Psoas muscle (tissue), 8 donors: Measurements from ENCODE around the gene PGGT1B. TPM values are rescaled to one million over a fixed set of nuclear protein-coding genes. Genes with fewer than 3 reads are reported as not detected.

Experiments
- ATAC-seq, 4 donors: fragments of 200-7000 bp; cut with Tn5 transposase; one replicate each; pipeline ENCODE4 v1.9.1; 2020; ENCODE audit warnings: moderate library complexity in 3 of 4, mild to moderate bottlenecking in 2 of 4
- DNase-seq, 2 donors: peaks; one replicate each; pipeline ENCODE4 v3.0.0-alpha.2; 2020
- H3K27ac ChIP-seq: fragments of 200-600 bp; one replicate; pipeline ENCODE4 v1.8.0; 2022
- H3K27me3 ChIP-seq, 3 donors: fragments of 200-600 bp in 1 of 3; one replicate each; pipeline versions ENCODE4 v1.6.1 to v1.8.0; 2013 to 2022; ENCODE audit warnings: low read length in 2 of 3, mild to moderate bottlenecking in 2 of 3, moderate library complexity in 1 of 3; ENCODE audit not compliant: insufficient read depth in 3 of 3
- H3K36me3 ChIP-seq, 2 donors: fragments of 200-600 bp in 1 of 2; one replicate each; pipeline versions ENCODE4 v1.6.1 to v1.8.0; 2013 to 2022; ENCODE audit warnings: low read depth in 1 of 2, mild to moderate bottlenecking in 1 of 2, moderate library complexity in 1 of 2; ENCODE audit not compliant: insufficient read depth in 1 of 2
- H3K4me1 ChIP-seq: fragments of 200-600 bp; one replicate; pipeline ENCODE4 v1.8.0; 2022
- H3K4me3 ChIP-seq: fragments of 200-600 bp; one replicate; pipeline ENCODE4 v1.8.0; 2022; ENCODE audit warnings: mild to moderate bottlenecking
- H3K9me3 ChIP-seq: fragments of 200-600 bp; one replicate; pipeline ENCODE4 v1.8.0; 2022
- WGBS, 3 donors: extraction: QIAGEN DNeasy Blood & Tissue Kit; methylation state at CpG; one replicate each; pipeline versions ENCODE4 v1.1.6 to v1.1.7; 2013; 5-methylcytosine and 5-hydroxymethylcytosine counted together
- intact Hi-C, 2 donors: fragments of 100-400 bp; cut with DNase I; formaldehyde crosslinking; loops; one replicate each; pipeline versions ENCODE4 v1.11.0 to v1.14.2; 2022
- long read RNA-seq, 2 donors: library from polyadenylated mRNA; unstranded; transcript quantifications; one replicate each; pipeline ENCODE4 v2.0.0, GENCODE V29; 2021
- polyA plus RNA-seq, 3 donors: library from polyadenylated mRNA; stranded (reverse); fragments of 200-250 nt; gene quantifications; one replicate each; pipeline ENCODE4 v1.2.3, GENCODE V29; 2013
- total RNA-seq, 4 donors: library from RNA; stranded (reverse); fragmentation: NEBNext Ultra II Directional in 2 of 4; extraction: Animal tissue kit (Norgen Biotek cat#: 25700) in 2 of 4; gene quantifications; one replicate each; pipeline versions ENCODE4 v1.2.1 to v1.2.4, GENCODE V29; 2021 to 2023
- TF ChIP-seq, protein P1 (sequence below): fragments of 200-600 bp; IDR thresholded peaks from one replicate; pipeline ENCODE4 v1.8.0; 2022; ENCODE audit warnings: antibody characterized with exemption
- donor health status: healthy with polysubstance abuse.
- donor health status: DM: no; HTN: no; CAD: no; lungs with moderate emphysema.
- donor health status: Bipolar disorder and iron deficiency.
- donor health status: healthy.
- donor health status: DM: yes; HTN: yes; CAD: no.
- donor health status: DM: no; HTN: no; CAD: no.
- donor health status: DM: no; HTN: no; CAD: no.
- donor health status: DM: yes; HTN: yes; CAD: no.

PGGT1B gene
- total RNA-seq, result 10 to 100 TPM; 18.4 to 29.0 (median 24.3) TPM
- 1 to 10 TPM; 2.7 to 8.0 (median 5.4) TPM for polyA plus RNA-seq
- long read RNA-seq, donor 1, full-length matches to known transcripts, result 12 of 18 reads
- long read RNA-seq, donor 1, partial matches to known transcripts, result 0 of 18 reads
- long read RNA-seq, donor 1, other reads (novel, unspliced or antisense), result 6 of 18 reads
- long read RNA-seq, donor 2, full-length matches to known transcripts, result 24 of 31 reads
- long read RNA-seq, donor 2, partial matches to known transcripts, result 1 of 31 reads
- long read RNA-seq, donor 2, other reads (novel, unspliced or antisense), result 6 of 31 reads

DNA sequence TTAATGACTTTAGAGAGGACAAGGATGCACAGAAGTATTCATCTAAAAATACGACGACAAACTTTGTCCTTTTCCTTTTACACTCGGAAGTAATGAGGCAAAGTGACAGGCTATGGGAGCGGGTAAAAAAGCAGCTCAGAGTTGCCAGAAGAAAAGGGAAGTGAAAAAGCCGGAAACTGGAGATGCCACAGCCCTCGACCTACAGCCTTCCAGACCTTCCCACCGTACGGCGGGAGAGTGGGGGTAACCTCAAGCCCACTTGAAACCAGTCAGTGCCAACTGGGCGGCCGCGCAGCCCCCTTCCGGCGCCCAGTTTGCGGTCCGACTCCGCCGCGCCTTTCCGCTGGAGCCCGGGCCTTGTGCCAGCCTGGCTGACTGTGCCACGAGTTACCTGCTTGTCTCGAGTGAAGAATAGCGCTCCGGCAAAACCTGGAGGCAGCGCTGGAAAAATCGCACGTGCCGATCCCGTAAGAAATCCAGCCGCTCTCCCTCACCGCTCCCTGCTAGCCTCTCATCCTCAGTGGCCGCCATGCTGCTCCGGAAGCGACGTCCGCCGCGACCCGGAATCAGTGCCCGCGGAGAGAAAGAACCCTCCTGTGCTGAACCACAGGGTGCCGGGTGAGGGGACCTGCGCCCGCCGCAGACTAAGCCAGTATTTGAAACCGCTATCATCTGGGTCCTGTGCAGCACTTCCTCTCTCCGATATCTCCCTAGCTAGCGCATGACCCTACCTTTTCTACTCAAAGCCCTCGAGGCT, at the start of gene PGGT1B:
PGGT1B (minus strand) TSS at position 557 of the 757 bp plus-strand sequence; CDS start at position 531, 26 bp downstream.
- H3K27me3 ChIP-seq, result no peaks in the 10 kb centered on the region
- DNase-seq, result peak; percentile 77 to 87
- peak; percentile 91 to 99 (median 97) for ATAC-seq
- peaks cover 0 to under 1% of the 10 kb centered on the region in 2 donors for H3K36me3 ChIP-seq
- 1% methylated on average over 45 to 50 of the region's 50 CpGs for WGBS, 3 donors
- peak within 1 kb of the TSS; percentile 81 for H3K27ac ChIP-seq
- intact Hi-C loops, result no loop called here
- TF ChIP-seq, protein P1, sequence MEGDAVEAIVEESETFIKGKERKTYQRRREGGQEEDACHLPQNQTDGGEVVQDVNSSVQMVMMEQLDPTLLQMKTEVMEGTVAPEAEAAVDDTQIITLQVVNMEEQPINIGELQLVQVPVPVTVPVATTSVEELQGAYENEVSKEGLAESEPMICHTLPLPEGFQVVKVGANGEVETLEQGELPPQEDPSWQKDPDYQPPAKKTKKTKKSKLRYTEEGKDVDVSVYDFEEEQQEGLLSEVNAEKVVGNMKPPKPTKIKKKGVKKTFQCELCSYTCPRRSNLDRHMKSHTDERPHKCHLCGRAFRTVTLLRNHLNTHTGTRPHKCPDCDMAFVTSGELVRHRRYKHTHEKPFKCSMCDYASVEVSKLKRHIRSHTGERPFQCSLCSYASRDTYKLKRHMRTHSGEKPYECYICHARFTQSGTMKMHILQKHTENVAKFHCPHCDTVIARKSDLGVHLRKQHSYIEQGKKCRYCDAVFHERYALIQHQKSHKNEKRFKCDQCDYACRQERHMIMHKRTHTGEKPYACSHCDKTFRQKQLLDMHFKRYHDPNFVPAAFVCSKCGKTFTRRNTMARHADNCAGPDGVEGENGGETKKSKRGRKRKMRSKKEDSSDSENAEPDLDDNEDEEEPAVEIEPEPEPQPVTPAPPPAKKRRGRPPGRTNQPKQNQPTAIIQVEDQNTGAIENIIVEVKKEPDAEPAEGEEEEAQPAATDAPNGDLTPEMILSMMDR, result no peak
- peaks cover 24% of the 10 kb centered on the region for H3K4me1 ChIP-seq
- H3K9me3 ChIP-seq, result no peaks in the 10 kb centered on the region
- H3K4me3 ChIP-seq, result peak within 1 kb of the TSS; percentile 84

DNA sequence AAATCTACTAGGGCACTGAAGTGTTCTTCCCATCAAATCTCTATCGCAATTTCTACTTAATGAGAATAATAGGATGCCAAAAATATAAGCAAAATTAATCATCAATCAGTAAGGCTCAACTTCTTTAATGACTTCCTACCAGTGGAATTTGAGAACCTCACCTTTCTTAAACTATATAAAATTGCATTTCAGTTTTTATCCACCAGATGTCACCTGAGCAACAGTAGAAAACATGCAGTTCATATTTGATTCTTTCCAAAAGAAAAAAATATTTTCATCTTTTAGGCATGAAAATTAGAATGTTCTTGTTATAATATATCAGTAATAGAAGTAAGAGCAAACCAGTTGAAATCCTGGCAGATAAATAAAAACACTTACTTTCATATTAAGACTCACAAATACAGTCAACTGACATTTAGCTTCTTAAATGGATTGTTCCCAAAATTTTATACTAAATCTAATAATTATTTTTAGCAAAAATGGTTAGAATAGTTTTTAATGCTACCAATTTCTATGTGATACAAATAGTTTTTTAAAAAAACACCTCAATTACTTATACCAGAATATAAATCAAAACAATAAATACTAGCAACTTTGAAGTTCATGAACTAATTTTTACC, 47.2 kb upstream of the PGGT1B start:
- peak; percentile 49 to 83 (median 60) for ATAC-seq
- Histone ChIP-seq H3K27me3 (no peaks in the 10 kb centered on the region), H3K9me3 (no peaks in the 10 kb centered on the region), H3K4me1 (no peaks in the 10 kb centered on the region), H3K4me3 (no peak overlapping the region), H3K27ac (no peak overlapping the region), H3K36me3 (no peaks in the 10 kb centered on the region)
- WGBS, 3 donors, result 17 to 26% (median 21%) methylated on average over 1 of the region's 1 CpG
- TF ChIP-seq, protein P1, result peak; percentile 80
- DNase-seq, result no peak
- intact Hi-C loops, result loop anchor here (1.0 to 10.0 kb wide), 6 partner anchors 55 to 757 kb away; partner anchors contain the start of genes AP3S1 (in 1 of the 2) and ATG12 (in 1 of the 2)

DNA sequence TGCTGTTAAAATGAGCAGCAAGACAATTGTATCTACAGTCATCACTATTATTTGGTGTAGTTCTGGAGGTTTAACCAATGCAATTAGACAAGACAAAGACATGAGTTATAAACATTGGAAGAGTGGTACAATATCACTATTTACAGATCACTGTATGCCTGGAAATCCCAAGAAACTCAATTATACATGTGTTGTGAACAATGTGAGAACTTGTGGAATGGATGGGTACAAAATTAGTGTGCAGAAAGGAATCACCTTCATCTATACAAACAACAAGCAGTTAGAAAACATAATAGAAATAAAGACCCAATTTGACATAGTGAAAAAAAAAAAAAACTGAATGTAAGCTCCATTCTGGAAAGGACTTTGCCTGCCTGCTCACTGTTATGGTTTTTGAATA, 46.1 kb upstream of the PGGT1B start:
- Histone ChIP-seq H3K4me1 (no peaks in the 10 kb centered on the region), H3K4me3 (no peak overlapping the region), H3K27ac (no peak overlapping the region), H3K36me3 (no peaks in the 10 kb centered on the region), H3K9me3 (no peaks in the 10 kb centered on the region), H3K27me3 (no peaks in the 10 kb centered on the region)
- TF ChIP-seq, protein P1, result no peak
- no peak for DNase-seq
- no peak for ATAC-seq
- intact Hi-C loops, result loop anchor here (5.0 kb wide), 2 partner anchors 278 to 758 kb away; no protein-coding TSS in a partner anchor

DNA sequence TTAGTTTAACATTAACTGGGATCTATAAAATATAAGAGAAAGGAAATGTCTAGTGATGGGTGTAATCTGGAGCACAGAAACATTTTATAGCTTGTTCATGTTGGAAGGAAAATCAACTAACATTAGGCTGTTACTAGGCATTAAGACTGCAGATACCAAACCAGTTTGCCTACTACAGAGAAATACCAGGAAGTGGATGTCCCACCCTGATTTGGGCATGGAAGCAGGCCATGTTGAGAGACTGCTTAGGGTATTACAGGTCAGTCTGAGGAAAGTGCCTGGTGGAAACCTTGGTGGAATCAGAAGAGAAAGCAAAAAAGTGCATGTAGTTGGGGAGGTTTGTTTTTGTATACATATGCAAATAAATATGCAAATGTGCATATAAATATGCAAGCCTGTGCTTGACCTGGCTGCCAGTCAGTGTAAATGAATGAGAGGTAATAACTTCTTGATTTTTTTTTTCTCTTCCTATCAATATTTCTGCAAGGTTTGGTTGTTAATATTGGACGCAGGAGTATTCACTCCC, 43.4 kb upstream of the PGGT1B start:
- intact Hi-C loops, result loop anchor here (5.0 kb wide), 2 partner anchors 281 to 761 kb away; no protein-coding TSS in a partner anchor
- ATAC-seq, result no peak

More for the DNA sequence above, 43.4 kb upstream of the PGGT1B start:
- no peak overlapping the region for H3K4me3 ChIP-seq
- DNase-seq, result no peak
- TF ChIP-seq, protein P1, result no peak
- no peaks in the 10 kb centered on the region for H3K9me3 ChIP-seq
- no peaks in the 10 kb centered on the region for H3K4me1 ChIP-seq
- no peaks in the 10 kb centered on the region for H3K27me3 ChIP-seq
- H3K27ac ChIP-seq, result no peak overlapping the region
- no peaks in the 10 kb centered on the region for H3K36me3 ChIP-seq
- 89 to 93% (median 92%) methylated on average over 1 of the region's 1 CpG for WGBS, 3 donors
